ENCODE data around the gene SSMEM1.
A peak's percentile ranks its signal among the peaks of the same experiment; 100 is the strongest.
"Not testable (repeated sequence)": the region's sequence is repeated elsewhere in the genome, so short reads cannot be mapped to it uniquely, and the experiment has no call there.

SSMEM1 gene

DNA sequence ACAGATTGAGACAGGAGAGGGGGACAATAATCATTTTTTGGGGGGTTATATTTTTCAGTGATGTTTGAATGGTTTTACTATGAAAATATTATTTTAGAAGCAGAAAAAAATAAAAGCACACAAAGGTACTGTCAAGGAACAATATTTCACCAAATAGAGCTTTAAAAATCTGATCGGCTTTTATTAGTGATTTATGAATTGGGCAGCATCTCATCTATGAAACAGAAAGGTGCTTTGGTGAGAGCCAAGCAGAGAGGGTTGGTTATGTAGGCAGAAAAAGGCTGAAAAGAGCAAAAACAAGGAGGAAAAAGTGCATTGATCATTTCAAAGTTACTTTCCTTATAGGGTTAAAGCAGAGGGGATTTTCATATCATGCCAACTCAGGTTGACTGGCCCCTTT, 32.6 kb downstream of the SSMEM1 start:
- Histone ChIP-seq H2AFZ (ENCODE audit: low read length) (no peak overlapping the region), H3K27me3 (ENCODE audit: insufficient read depth, low read length, poor library complexity, severe bottlenecking) (no peaks in the 10 kb centered on the region), H3K4me1 (ENCODE audit: insufficient read depth, low read length, poor library complexity, severe bottlenecking) (no peaks in the 10 kb centered on the region), H3K9ac (ENCODE audit: low read depth, low read length, poor library complexity, severe bottlenecking) (no peak overlapping the region), H3K36me3 (ENCODE audit: insufficient read depth, low read length) (no peaks in the 10 kb centered on the region), H3K79me2 (ENCODE audit: insufficient read depth, low read length) (no peaks in the 10 kb centered on the region), H3K4me2 (ENCODE audit: low read depth, low read length, poor library complexity, severe bottlenecking) (no peak overlapping the region), H3K9me3 (ENCODE audit: insufficient read depth, low read depth, low read length) (no peaks in the 10 kb centered on the region), H3K4me3 (ENCODE audit: low read length, poor library complexity, severe bottlenecking) (no peak overlapping the region), H3F3A (ENCODE audit: low read depth) (no peaks in the 10 kb centered on the region), H3K9me2 (replicated peaks; ENCODE audit: low read depth, low read length) (no peaks in the 10 kb centered on the region), H4K20me1 (ENCODE audit: insufficient read depth, low read length, poor library complexity, severe bottlenecking) (no peaks in the 10 kb centered on the region)
- no peak for TF ChIP-seq EZH2phosphoT487 (IDR thresholded peaks at IDR 0.05; ENCODE audit: borderline replicate concordance)
- TF ChIP-seq, protein P1, sequence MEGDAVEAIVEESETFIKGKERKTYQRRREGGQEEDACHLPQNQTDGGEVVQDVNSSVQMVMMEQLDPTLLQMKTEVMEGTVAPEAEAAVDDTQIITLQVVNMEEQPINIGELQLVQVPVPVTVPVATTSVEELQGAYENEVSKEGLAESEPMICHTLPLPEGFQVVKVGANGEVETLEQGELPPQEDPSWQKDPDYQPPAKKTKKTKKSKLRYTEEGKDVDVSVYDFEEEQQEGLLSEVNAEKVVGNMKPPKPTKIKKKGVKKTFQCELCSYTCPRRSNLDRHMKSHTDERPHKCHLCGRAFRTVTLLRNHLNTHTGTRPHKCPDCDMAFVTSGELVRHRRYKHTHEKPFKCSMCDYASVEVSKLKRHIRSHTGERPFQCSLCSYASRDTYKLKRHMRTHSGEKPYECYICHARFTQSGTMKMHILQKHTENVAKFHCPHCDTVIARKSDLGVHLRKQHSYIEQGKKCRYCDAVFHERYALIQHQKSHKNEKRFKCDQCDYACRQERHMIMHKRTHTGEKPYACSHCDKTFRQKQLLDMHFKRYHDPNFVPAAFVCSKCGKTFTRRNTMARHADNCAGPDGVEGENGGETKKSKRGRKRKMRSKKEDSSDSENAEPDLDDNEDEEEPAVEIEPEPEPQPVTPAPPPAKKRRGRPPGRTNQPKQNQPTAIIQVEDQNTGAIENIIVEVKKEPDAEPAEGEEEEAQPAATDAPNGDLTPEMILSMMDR (conservative IDR thresholded peaks at IDR 0.05; ENCODE audit: low read length): no peak

DNA sequence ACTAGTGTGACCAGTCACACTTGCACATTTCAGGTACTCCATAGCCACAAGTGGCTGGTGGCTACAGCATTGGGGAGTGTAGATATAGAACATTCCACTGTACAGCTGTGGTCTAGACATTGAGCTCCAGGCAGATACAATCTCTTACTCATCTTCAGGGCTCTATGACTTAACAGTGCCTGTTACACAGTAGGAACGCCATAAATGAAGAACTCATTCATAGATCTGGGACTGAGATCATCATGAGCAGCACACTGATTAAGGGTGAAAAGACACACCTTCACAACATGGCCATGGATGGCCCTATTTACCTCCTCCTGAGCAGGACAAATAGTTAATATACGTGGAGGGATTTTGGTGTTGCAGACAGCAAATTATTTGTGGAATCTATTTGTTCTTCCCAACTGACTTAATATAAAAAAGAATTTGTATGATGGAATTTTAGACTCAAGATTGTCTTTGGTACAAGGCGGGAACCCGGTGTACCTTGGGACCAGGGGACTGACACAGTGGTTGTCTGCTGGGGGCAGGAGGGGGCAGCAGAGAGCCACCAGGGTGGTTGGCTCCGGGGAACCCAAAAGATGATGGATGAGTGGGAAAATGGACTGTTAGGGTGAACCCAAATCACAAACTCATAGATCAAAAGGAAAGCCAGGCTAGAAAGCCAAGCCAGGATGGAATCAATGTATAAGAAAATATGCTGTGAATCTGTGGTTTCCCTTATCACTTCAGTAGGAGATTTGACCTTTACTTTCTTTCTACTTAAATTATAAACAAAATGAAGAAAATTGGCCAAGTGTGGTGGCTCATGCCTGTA, 34.7 kb downstream of the SSMEM1 start:
- Histone ChIP-seq H3K79me2 (ENCODE audit: insufficient read depth, low read length) (no peaks in the 10 kb centered on the region), H3K9me2 (replicated peaks; ENCODE audit: low read depth, low read length) (no peaks in the 10 kb centered on the region), H3K36me3 (ENCODE audit: insufficient read depth, low read length) (no peaks in the 10 kb centered on the region), H3K27me3 (ENCODE audit: insufficient read depth, low read length, poor library complexity, severe bottlenecking) (no peaks in the 10 kb centered on the region), H3F3A (ENCODE audit: low read depth) (no peaks in the 10 kb centered on the region), H4K20me1 (ENCODE audit: insufficient read depth, low read length, poor library complexity, severe bottlenecking) (no peaks in the 10 kb centered on the region), H3K4me2 (ENCODE audit: low read depth, low read length, poor library complexity, severe bottlenecking) (peak overlapping the region; percentile 42), H3K9me3 (ENCODE audit: insufficient read depth, low read depth, low read length) (no peaks in the 10 kb centered on the region), H2AFZ (ENCODE audit: low read length) (peak overlapping the region; percentile 52; the same call in 1 of the 2 replicates), H3K9ac (ENCODE audit: low read depth, low read length, poor library complexity, severe bottlenecking) (no peak overlapping the region), H3K4me1 (ENCODE audit: insufficient read depth, low read length, poor library complexity, severe bottlenecking) (no peaks in the 10 kb centered on the region), H3K4me3 (ENCODE audit: low read length, poor library complexity, severe bottlenecking) (no peak overlapping the region)
- TF ChIP-seq, protein P1 (conservative IDR thresholded peaks at IDR 0.05; ENCODE audit: low read length): peak; percentile 99
- no peak for TF ChIP-seq EZH2phosphoT487 (IDR thresholded peaks at IDR 0.05; ENCODE audit: borderline replicate concordance)

DNA sequence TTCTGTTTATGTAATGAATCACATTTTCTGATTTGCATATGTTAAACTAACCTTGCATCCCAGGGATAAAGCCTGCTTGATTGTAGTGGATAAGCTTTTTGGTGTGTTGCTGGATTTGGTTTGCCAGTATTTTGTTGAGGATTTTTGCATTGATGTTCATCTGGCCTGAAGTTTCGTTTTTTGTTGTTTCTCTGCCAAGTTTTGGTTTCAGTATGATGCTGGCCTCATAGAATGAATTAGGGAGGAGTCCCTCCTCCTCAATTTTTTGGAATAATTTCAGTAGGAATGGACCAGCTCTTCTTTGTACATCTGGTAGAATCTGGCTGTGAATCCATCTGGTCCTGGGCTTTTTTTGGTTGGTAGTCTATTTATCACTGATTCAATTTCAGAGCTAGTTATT, 35.8 kb downstream of the SSMEM1 start:
- H2AFZ ChIP-seq (ENCODE audit: low read length): not testable (repeated sequence)

DNA sequence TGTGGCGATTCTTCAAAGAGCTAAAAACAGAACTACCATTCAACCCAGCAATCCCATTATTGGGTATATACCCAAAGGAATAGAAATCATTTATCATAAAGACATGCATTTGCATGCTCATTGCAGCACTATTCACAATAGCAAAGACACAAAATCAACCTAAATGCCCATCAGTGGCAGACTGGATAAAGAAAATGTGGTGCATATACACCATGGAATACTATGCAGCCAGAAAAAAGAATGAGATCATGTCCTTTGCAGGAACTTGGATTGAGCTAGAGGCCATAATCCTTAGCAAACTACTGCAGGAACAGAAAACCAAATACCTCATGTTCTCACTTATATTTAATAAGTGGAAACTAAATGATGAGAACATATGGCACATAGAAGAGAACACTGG, 38.8 kb downstream of the SSMEM1 start:
- H3K27me3 ChIP-seq (ENCODE audit: insufficient read depth, low read length, poor library complexity, severe bottlenecking): not testable (repeated sequence)

More for the DNA sequence above, 35.8 kb downstream of the SSMEM1 start:
- not testable (repeated sequence) for H3K4me3 ChIP-seq (ENCODE audit: low read length, poor library complexity, severe bottlenecking); H3K4me2 ChIP-seq (ENCODE audit: low read depth, low read length, poor library complexity, severe bottlenecking); H3K79me2 ChIP-seq (ENCODE audit: insufficient read depth, low read length); H3K9ac ChIP-seq (ENCODE audit: low read depth, low read length, poor library complexity, severe bottlenecking); H3K27me3 ChIP-seq (ENCODE audit: insufficient read depth, low read length, poor library complexity, severe bottlenecking); H3K9me3 ChIP-seq (ENCODE audit: insufficient read depth, low read depth, low read length); H3K4me1 ChIP-seq (ENCODE audit: insufficient read depth, low read length, poor library complexity, severe bottlenecking); H3K9me2 ChIP-seq (replicated peaks; ENCODE audit: low read depth, low read length); H3F3A ChIP-seq (ENCODE audit: low read depth); H4K20me1 ChIP-seq (ENCODE audit: insufficient read depth, low read length, poor library complexity, severe bottlenecking); H3K36me3 ChIP-seq (ENCODE audit: insufficient read depth, low read length)

DNA sequence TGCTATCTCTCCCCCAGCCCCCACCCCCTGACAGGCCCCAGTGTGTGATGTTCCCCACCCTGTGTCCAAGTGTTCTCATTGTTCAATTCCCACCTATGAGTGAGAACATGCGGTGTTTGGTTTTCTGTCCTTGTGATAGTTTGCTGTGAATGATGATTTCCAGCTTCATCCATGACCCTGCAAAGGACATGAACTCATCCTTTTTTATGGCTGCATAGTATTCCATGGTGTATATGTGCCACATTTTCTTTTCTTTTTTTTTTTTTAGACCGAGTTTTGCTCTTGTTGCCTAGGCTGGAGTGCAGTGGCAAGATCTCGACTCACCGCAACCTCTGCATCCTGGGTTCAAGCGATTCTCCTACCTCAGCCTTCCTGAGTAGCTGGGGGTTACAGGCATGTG, 41.2 kb downstream of the SSMEM1 start:
- H3K9me3 ChIP-seq (ENCODE audit: insufficient read depth, low read depth, low read length); H3F3A ChIP-seq (ENCODE audit: low read depth); H3K4me2 ChIP-seq (ENCODE audit: low read depth, low read length, poor library complexity, severe bottlenecking); H3K9me2 ChIP-seq (replicated peaks; ENCODE audit: low read depth, low read length); H3K4me1 ChIP-seq (ENCODE audit: insufficient read depth, low read length, poor library complexity, severe bottlenecking); H4K20me1 ChIP-seq (ENCODE audit: insufficient read depth, low read length, poor library complexity, severe bottlenecking); H3K36me3 ChIP-seq (ENCODE audit: insufficient read depth, low read length); H3K27me3 ChIP-seq (ENCODE audit: insufficient read depth, low read length, poor library complexity, severe bottlenecking); H3K9ac ChIP-seq (ENCODE audit: low read depth, low read length, poor library complexity, severe bottlenecking); H3K79me2 ChIP-seq (ENCODE audit: insufficient read depth, low read length); H2AFZ ChIP-seq (ENCODE audit: low read length); H3K4me3 ChIP-seq (ENCODE audit: low read length, poor library complexity, severe bottlenecking): not testable (repeated sequence)

More for the DNA sequence above, 38.8 kb downstream of the SSMEM1 start:
- not testable (repeated sequence) for H3K4me3 ChIP-seq (ENCODE audit: low read length, poor library complexity, severe bottlenecking); H3K4me1 ChIP-seq (ENCODE audit: insufficient read depth, low read length, poor library complexity, severe bottlenecking); H4K20me1 ChIP-seq (ENCODE audit: insufficient read depth, low read length, poor library complexity, severe bottlenecking); H3K36me3 ChIP-seq (ENCODE audit: insufficient read depth, low read length); H2AFZ ChIP-seq (ENCODE audit: low read length); H3K9me3 ChIP-seq (ENCODE audit: insufficient read depth, low read depth, low read length); H3K9me2 ChIP-seq (replicated peaks; ENCODE audit: low read depth, low read length); H3K4me2 ChIP-seq (ENCODE audit: low read depth, low read length, poor library complexity, severe bottlenecking); H3F3A ChIP-seq (ENCODE audit: low read depth); H3K79me2 ChIP-seq (ENCODE audit: insufficient read depth, low read length); H3K9ac ChIP-seq (ENCODE audit: low read depth, low read length, poor library complexity, severe bottlenecking)

DNA sequence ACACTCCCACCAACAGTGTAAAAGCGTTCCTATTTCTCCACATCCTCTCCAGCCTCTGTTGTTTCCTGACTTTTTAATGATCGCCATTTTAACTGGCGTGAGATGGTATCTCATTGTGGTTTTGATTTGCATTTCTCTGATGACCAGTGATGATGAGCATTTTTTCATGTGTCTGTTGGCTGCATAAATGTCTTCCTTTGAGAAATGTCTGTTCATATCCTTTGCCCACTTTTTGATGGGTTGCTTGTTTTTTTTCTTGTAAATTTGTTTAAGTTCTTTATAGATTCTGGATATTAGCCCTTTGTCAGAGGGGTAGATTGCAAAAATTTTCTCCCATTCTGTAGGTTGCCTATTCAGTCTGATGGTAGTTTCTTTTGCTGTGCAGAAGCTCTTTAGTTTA, 42.0 kb downstream of the SSMEM1 start:
- H3K9me3 ChIP-seq (ENCODE audit: insufficient read depth, low read depth, low read length); H3K4me2 ChIP-seq (ENCODE audit: low read depth, low read length, poor library complexity, severe bottlenecking); H3K79me2 ChIP-seq (ENCODE audit: insufficient read depth, low read length); H3K9ac ChIP-seq (ENCODE audit: low read depth, low read length, poor library complexity, severe bottlenecking); H4K20me1 ChIP-seq (ENCODE audit: insufficient read depth, low read length, poor library complexity, severe bottlenecking); H2AFZ ChIP-seq (ENCODE audit: low read length); H3K4me1 ChIP-seq (ENCODE audit: insufficient read depth, low read length, poor library complexity, severe bottlenecking); H3K36me3 ChIP-seq (ENCODE audit: insufficient read depth, low read length); H3F3A ChIP-seq (ENCODE audit: low read depth); H3K9me2 ChIP-seq (replicated peaks; ENCODE audit: low read depth, low read length); H3K27me3 ChIP-seq (ENCODE audit: insufficient read depth, low read length, poor library complexity, severe bottlenecking); H3K4me3 ChIP-seq (ENCODE audit: low read length, poor library complexity, severe bottlenecking): not testable (repeated sequence)
